K562 (cell line): ENCODE measurements around the gene TRAK1. TPM values are rescaled to one million over a fixed set of nuclear protein-coding genes. Genes with fewer than 3 reads are reported as not detected.

ENCODE experiments used
- ATAC-seq: fragments of 200-7000 bp; cut with Tn5 transposase; 3 replicates; pipeline ENCODE4 v1.9.1; 2020; ENCODE audit warnings: moderate library complexity
- BruUV-seq: library from RNA; stranded (reverse); fragments of 400-500 nt; replicated peaks from 2 replicates; lab custom pipeline; 2021; lab: Mats Ljungman, UMichigan
- CTCF ChIA-PET: fragments of 300-600 bp; formaldehyde crosslinking; extraction: SDS; loops from one replicate; lab custom pipeline; 2021; ENCODE audit warnings: low intra/inter-chr PET ratio; lab: Yijun Ruan, JAX
- POLR2A ChIA-PET: fragments of 300-600, 350-650 bp; sonication (Branson Sonifier 250); formaldehyde crosslinking; extraction: SDS; loops from one replicate; lab custom pipeline; 2021; ENCODE audit warnings: antibody characterized with exemption, inconsistent platforms; lab: Yijun Ruan, JAX
- DNase-seq, 4 experiments: peaks; one replicate each; pipeline versions ENCODE4 v3.0.0 to v3.0.0-alpha.2; 2011 to 2018; ENCODE audit warnings: low spot score in 3 of 4, mixed read lengths in 3 of 4; ENCODE audit errors: extremely low read depth in 1 of 4
- FAIRE-seq: peaks from 2 replicates; lab custom pipeline; 2011; peaks lifted over from hg19 to GRCh38; lab: Jason Lieb, UNC
- H2AFZ ChIP-seq: 2 replicates; pipeline ENCODE4 v1.6.0; 2011; ENCODE audit warnings: low read depth, low read length, control low read depth, inconsistent platforms
- H3K27ac ChIP-seq: fragments of 200-600 bp; 3 replicates; pipeline ENCODE4 v1.8.0; 2011; ENCODE audit warnings: low read depth, mild to moderate bottlenecking, control low read depth, inconsistent platforms, low read length, moderate library complexity, mixed read lengths; ENCODE audit errors: extremely low read depth
- H3K27me3 ChIP-seq, 2 experiments: fragments of 300-600 bp in 1 of 2; 2 replicates in 1 of 2; 3 replicates in 1 of 2; pipeline versions ENCODE4 v1.6.0 to v1.8.0; 2011; ENCODE audit warnings: inconsistent platforms in 2 of 2, low read length in 2 of 2, mild to moderate bottlenecking in 1 of 2, mixed read lengths in 1 of 2, moderate library complexity in 1 of 2; ENCODE audit not compliant: control insufficient read depth in 2 of 2, insufficient read depth in 2 of 2
- H3K36me3 ChIP-seq: fragments of 300-600 bp; 3 replicates; pipeline ENCODE4 v1.8.0; 2011; ENCODE audit warnings: mild to moderate bottlenecking, low read length, inconsistent platforms; ENCODE audit not compliant: control insufficient read depth, insufficient read depth
- H3K4me1 ChIP-seq, 2 experiments: fragments of 200-600 bp in 1 of 2; replicated peaks in 1 of 2; 2 replicates in 1 of 2; 3 replicates in 1 of 2; pipeline versions ENCODE4 v1.5.1 to v1.8.0; 2011; ENCODE audit warnings: inconsistent platforms in 2 of 2, low read length in 2 of 2, mild to moderate bottlenecking in 1 of 2, mixed read lengths in 1 of 2, moderate library complexity in 1 of 2; ENCODE audit not compliant: control insufficient read depth in 2 of 2, insufficient read depth in 2 of 2
- H3K4me2 ChIP-seq: 2 replicates; pipeline ENCODE4 v1.6.1; 2011; ENCODE audit warnings: low read length, control low read depth, inconsistent platforms, mixed read lengths; ENCODE audit not compliant: insufficient read depth
- H3K4me3 ChIP-seq: fragments of 200-600 bp; sonication (generic), shearing (Covaris generic); 2 replicates; pipeline ENCODE4 v1.5.1; 2016; ENCODE audit warnings: control low read depth, inconsistent platforms
- H3K79me2 ChIP-seq: fragments of 200-600 bp; 3 replicates; pipeline ENCODE4 v1.8.0; 2011; ENCODE audit warnings: low read length, inconsistent platforms; ENCODE audit not compliant: control insufficient read depth, insufficient read depth
- H3K9ac ChIP-seq, 2 experiments: 2 replicates each; pipeline versions ENCODE4 v1.6.0 to v1.6.1; 2011; ENCODE audit warnings: low read depth in 2 of 2, low read length in 2 of 2, control low read depth in 1 of 2, inconsistent platforms in 1 of 2, mild to moderate bottlenecking in 1 of 2, mixed read lengths in 1 of 2; ENCODE audit not compliant: insufficient read depth in 1 of 2
- H3K9me1 ChIP-seq: one replicate; pipeline ENCODE4 v1.6.0; 2011; ENCODE audit warnings: inconsistent platforms, mild to moderate bottlenecking, low read length, moderate library complexity; ENCODE audit not compliant: control insufficient read depth, insufficient read depth
- H3K9me3 ChIP-seq: replicated peaks from 2 replicates; pipeline ENCODE4 v1.5.1; 2011; ENCODE audit warnings: low read depth, low read length, inconsistent platforms; ENCODE audit not compliant: control insufficient read depth, insufficient read depth
- H4K20me1 ChIP-seq: replicated peaks from 2 replicates; pipeline ENCODE4 v1.6.1; 2011; ENCODE audit warnings: low read length, inconsistent platforms, mixed read lengths; ENCODE audit not compliant: control insufficient read depth, insufficient read depth
- FOXK2 ChIP-seq, 2 experiments: fragments of 450-650 bp; IDR thresholded peaks in 1 of 2; conservative IDR thresholded peaks in 1 of 2; 2 replicates each; pipeline ENCODE4 v1.6.1; 2016; ENCODE audit warnings: low read depth in 2 of 2, mild to moderate bottlenecking in 1 of 2
- HNRNPH1 ChIP-seq: fragments of 200-400 bp; formaldehyde crosslinking; optimal IDR thresholded peaks from 2 replicates; pipeline ENCODE3; 2017; ENCODE audit warnings: low read depth, mild to moderate bottlenecking, low read length, moderate library complexity
- MCM3 ChIP-seq: fragments of 450-650 bp; IDR thresholded peaks from 2 replicates; pipeline ENCODE4 v1.6.1; 2016
- NELFE ChIP-seq: IDR thresholded peaks from 2 replicates; pipeline ENCODE4 v1.6.1; 2011; ENCODE audit warnings: mild to moderate bottlenecking; ENCODE audit not compliant: insufficient read depth, insufficient read length
- NFIX ChIP-seq: fragments of 250-450 bp; sonication (Bioruptor Pico); IDR thresholded peaks from 2 replicates; pipeline ENCODE4 v1.4.0; 2020; ENCODE audit warnings: low read depth, mild to moderate bottlenecking, moderate library complexity
- PRPF4 ChIP-seq: fragments of 200-400 bp; formaldehyde crosslinking; IDR thresholded peaks from one replicate; pipeline ENCODE4 v1.6.1; 2017; ENCODE audit warnings: low read length, low read depth, mild to moderate bottlenecking; ENCODE audit not compliant: insufficient read depth, poor library complexity, severe bottlenecking
- SMARCB1 ChIP-seq: IDR thresholded peaks from 2 replicates; pipeline ENCODE4 v1.6.1; 2011; ENCODE audit warnings: improper control_type of control experiment, low read depth; ENCODE audit not compliant: insufficient read length
- SREBF1 ChIP-seq: fragments of 150-350 bp; IDR thresholded peaks from 2 replicates; pipeline ENCODE4 v1.6.1; 2014; ENCODE audit warnings: antibody characterized with exemption, low read depth, low read length, borderline replicate concordance
- ZFX ChIP-seq: sonication (generic); formaldehyde crosslinking; IDR thresholded peaks from 2 replicates; pipeline ENCODE4 v1.8.0; 2022; ENCODE audit warnings: mild to moderate bottlenecking, missing genetic modification reagents, moderate library complexity
- ZNF263 ChIP-seq: sonication (generic); formaldehyde crosslinking; IDR thresholded peaks from 2 replicates; pipeline ENCODE4 v1.8.0; 2022; ENCODE audit warnings: mild to moderate bottlenecking, missing genetic modification reagents, borderline replicate concordance
- WGBS: fragments of 100-300 bp; shearing (Covaris generic); methylation state at CpG from one replicate; pipeline ENCODE4 v1.1.6; 2016; ENCODE audit warnings: low coverage, mixed read lengths; ENCODE audit not compliant: insufficient coverage; ENCODE audit errors: missing lambda C conversion rate; 5-methylcytosine and 5-hydroxymethylcytosine counted together
- in situ Hi-C: fragments of 300-500 bp; cut with MboI; formaldehyde crosslinking; loops from 4 replicates; pipeline ENCODE4 v1.15.0; 2018; ENCODE audit warnings: inconsistent platforms, mixed read lengths
- intact Hi-C: fragments of 100-400 bp; cut with micrococcal nuclease; formaldehyde crosslinking; loops from 2 replicates; pipeline ENCODE4 v1.14.2; 2022
- polyA plus RNA-seq, 8 experiments: library from polyadenylated mRNA; depleted of rRNA in 4 of 8; stranded (reverse) in 5 of 8; unstranded in 3 of 8; fragments of >200 nt; fragmentation: Nextera tagmentation in 2 of 8; fragmentation: Illumina TruSeq in 1 of 8; extraction: Ambion mirVana in 2 of 8; extraction: Trizol in 1 of 8; gene quantifications; 2 replicates each; pipeline versions ENCODE4 v1.2.1 to v1.2.3, GENCODE V29; 2011 to 2014; ENCODE audit warnings: inconsistent platforms in 1 of 8, missing spikeins in 1 of 8
- total RNA-seq, 7 experiments: library from RNA; depleted of rRNA in 6 of 7; stranded (reverse); fragments of >200 nt in 6 of 7; fragmentation: Illumina TruSeq in 2 of 7; extraction: Trizol in 2 of 7; gene quantifications; 2 replicates each; pipeline versions ENCODE4 v1.2.1 to v1.2.3, GENCODE V29; 2011 to 2021; ENCODE audit warnings: low replicate concordance in 1 of 7
- TF ChIP-seq, protein P1 (sequence below): fragments of 250-450 bp; sonication (Bioruptor Pico); IDR thresholded peaks from 2 replicates; pipeline ENCODE4 v1.4.0; 2020; ENCODE audit warnings: borderline replicate concordance
- TF ChIP-seq, protein P2 (sequence below): fragments of 250-450 bp; sonication (Bioruptor Pico); IDR thresholded peaks from 2 replicates; pipeline ENCODE4 v1.4.0; 2020; ENCODE audit warnings: mild to moderate bottlenecking, moderate library complexity, borderline replicate concordance
- TF ChIP-seq, protein P3 (sequence below): sonication (generic); formaldehyde crosslinking; IDR thresholded peaks from 2 replicates; pipeline ENCODE4 v1.8.1; 2023; ENCODE audit warnings: missing genetic modification reagents, mild to moderate bottlenecking, borderline replicate concordance

TRAK1 gene
- total and polyA plus RNA-seq, 9 of the 15 experiments (the other 6 are each of a cell fraction or from before 2014, with no cell fraction given), result 5.3 to 28.5 (median 17.5) TPM

- DNase-seq, result no peak
- H3K9me3 ChIP-seq, result no peaks in the 10 kb centered on the region
- no peak for FAIRE-seq
- H3K27me3 ChIP-seq, result no peaks in the 10 kb centered on the region
- no peaks in the 10 kb centered on the region for H3K79me2 ChIP-seq
- BruUV-seq, result no TSS peak
- no peaks in the 10 kb centered on the region for H3K36me3 ChIP-seq
- H3K27ac ChIP-seq, result no peak overlapping the region
- no peak overlapping the region for H3K4me3 ChIP-seq
- intact Hi-C loops (no loop called here), in situ Hi-C loops (no loop called here)
- peaks cover 4 to 6% of the 10 kb centered on the region in 2 experiments; a peak in 3 of 5 replicates for H3K4me1 ChIP-seq
- H4K20me1 ChIP-seq, result peaks cover 15% of the 10 kb centered on the region
- CTCF ChIA-PET, result no interaction called here
- POLR2A ChIA-PET, result interaction anchor here (0.8 to 1.0 kb wide), 2 partner anchors 12 to 16 kb away, joined by 3 read pairs; no protein-coding TSS in a partner anchor
- H3K4me2 ChIP-seq, result no peak overlapping the region
- no peak overlapping the region for H2AFZ ChIP-seq
- ATAC-seq, result no peak; the same call in 2 of the 3 replicates
- TF ChIP-seq, protein P1, sequence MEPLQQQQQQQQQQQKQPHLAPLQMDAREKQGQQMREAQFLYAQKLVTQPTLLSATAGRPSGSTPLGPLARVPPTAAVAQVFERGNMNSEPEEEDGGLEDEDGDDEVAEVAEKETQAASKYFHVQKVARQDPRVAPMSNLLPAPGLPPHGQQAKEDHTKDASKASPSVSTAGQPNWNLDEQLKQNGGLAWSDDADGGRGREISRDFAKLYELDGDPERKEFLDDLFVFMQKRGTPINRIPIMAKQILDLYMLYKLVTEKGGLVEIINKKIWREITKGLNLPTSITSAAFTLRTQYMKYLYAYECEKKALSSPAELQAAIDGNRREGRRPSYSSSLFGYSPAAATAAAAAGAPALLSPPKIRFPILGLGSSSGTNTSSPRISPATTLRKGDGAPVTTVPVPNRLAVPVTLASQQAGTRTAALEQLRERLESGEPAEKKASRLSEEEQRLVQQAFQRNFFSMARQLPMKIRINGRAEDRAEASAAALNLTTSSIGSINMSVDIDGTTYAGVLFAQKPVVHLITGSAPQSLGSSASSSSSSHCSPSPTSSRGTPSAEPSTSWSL (CRISPR knock-in tag), result no peak
- TF ChIP-seq, protein P2, sequence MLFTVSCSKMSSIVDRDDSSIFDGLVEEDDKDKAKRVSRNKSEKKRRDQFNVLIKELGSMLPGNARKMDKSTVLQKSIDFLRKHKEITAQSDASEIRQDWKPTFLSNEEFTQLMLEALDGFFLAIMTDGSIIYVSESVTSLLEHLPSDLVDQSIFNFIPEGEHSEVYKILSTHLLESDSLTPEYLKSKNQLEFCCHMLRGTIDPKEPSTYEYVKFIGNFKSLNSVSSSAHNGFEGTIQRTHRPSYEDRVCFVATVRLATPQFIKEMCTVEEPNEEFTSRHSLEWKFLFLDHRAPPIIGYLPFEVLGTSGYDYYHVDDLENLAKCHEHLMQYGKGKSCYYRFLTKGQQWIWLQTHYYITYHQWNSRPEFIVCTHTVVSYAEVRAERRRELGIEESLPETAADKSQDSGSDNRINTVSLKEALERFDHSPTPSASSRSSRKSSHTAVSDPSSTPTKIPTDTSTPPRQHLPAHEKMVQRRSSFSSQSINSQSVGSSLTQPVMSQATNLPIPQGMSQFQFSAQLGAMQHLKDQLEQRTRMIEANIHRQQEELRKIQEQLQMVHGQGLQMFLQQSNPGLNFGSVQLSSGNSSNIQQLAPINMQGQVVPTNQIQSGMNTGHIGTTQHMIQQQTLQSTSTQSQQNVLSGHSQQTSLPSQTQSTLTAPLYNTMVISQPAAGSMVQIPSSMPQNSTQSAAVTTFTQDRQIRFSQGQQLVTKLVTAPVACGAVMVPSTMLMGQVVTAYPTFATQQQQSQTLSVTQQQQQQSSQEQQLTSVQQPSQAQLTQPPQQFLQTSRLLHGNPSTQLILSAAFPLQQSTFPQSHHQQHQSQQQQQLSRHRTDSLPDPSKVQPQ (CRISPR knock-in tag), result no peak
- TF ChIP-seq ZNF263 (CRISPR knock-in tag) (no peak), MCM3 (no peak), HNRNPH1 (no peak), SMARCB1 (no peak), FOXK2 (conservative IDR thresholded peaks at IDR 0.05 in 1 of 2, IDR thresholded peaks at IDR 0.05 in 1 of 2; ENCODE audit: low read depth in 2 of 2) (no peak), SREBF1 (no peak), NFIX (CRISPR knock-in tag) (no peak), NELFE (no peak), ZFX (CRISPR knock-in tag) (no peak), PRPF4 (no peak)
- TF ChIP-seq, protein P3, sequence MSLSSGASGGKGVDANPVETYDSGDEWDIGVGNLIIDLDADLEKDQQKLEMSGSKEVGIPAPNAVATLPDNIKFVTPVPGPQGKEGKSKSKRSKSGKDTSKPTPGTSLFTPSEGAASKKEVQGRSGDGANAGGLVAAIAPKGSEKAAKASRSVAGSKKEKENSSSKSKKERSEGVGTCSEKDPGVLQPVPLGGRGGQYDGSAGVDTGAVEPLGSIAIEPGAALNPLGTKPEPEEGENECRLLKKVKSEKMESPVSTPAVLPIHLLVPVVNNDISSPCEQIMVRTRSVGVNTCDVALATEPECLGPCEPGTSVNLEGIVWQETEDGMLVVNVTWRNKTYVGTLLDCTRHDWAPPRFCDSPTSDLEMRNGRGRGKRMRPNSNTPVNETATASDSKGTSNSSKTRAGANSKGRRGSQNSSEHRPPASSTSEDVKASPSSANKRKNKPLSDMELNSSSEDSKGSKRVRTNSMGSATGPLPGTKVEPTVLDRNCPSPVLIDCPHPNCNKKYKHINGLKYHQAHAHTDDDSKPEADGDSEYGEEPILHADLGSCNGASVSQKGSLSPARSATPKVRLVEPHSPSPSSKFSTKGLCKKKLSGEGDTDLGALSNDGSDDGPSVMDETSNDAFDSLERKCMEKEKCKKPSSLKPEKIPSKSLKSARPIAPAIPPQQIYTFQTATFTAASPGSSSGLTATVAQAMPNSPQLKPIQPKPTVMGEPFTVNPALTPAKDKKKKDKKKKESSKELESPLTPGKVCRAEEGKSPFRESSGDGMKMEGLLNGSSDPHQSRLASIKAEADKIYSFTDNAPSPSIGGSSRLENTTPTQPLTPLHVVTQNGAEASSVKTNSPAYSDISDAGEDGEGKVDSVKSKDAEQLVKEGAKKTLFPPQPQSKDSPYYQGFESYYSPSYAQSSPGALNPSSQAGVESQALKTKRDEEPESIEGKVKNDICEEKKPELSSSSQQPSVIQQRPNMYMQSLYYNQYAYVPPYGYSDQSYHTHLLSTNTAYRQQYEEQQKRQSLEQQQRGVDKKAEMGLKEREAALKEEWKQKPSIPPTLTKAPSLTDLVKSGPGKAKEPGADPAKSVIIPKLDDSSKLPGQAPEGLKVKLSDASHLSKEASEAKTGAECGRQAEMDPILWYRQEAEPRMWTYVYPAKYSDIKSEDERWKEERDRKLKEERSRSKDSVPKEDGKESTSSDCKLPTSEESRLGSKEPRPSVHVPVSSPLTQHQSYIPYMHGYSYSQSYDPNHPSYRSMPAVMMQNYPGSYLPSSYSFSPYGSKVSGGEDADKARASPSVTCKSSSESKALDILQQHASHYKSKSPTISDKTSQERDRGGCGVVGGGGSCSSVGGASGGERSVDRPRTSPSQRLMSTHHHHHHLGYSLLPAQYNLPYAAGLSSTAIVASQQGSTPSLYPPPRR (CRISPR knock-in tag), result no peak
- 68% methylated on average over 7 of the region's 7 CpGs for WGBS
- H3K9ac ChIP-seq, result no peak overlapping the region
- H3K9me1 ChIP-seq, result no peaks in the 10 kb centered on the region
These were observed 78.5 kb downstream of the TRAK1 start for GRCh38 chr3:42169579-42170120.
